Endodermal cell (in vitro differentiated cells): ENCODE results near the gene TSSK6. TPM values are rescaled to one million over a fixed set of nuclear protein-coding genes. Genes with fewer than 3 reads are reported as not detected.

Experiments used
- DNase-seq: peaks from one replicate; pipeline ENCODE4 v3.0.0-alpha.2; 2017
- H3K27ac ChIP-seq: 2 replicates; pipeline ENCODE4 v1.5.1; 2013; ENCODE audit warnings: mild to moderate bottlenecking, low read depth, low read length, moderate library complexity
- H3K27me3 ChIP-seq: 2 replicates; pipeline ENCODE4 v1.6.1; 2013; ENCODE audit warnings: mild to moderate bottlenecking, low read length, moderate library complexity; ENCODE audit not compliant: insufficient read depth, control insufficient read depth, poor library complexity, severe bottlenecking
- H3K36me3 ChIP-seq: 2 replicates; pipeline ENCODE4 v1.7.0; 2013; ENCODE audit warnings: mild to moderate bottlenecking, low read length, moderate library complexity; ENCODE audit not compliant: control insufficient read depth, insufficient read depth
- H3K4me1 ChIP-seq: one replicate; pipeline ENCODE4 v1.7.0; 2013; ENCODE audit warnings: low read length; ENCODE audit not compliant: control insufficient read depth, insufficient read depth
- H3K4me3 ChIP-seq: 2 replicates; pipeline ENCODE4 v1.5.1; 2013; ENCODE audit warnings: mild to moderate bottlenecking, low read length, moderate library complexity
- H3K9ac ChIP-seq: 2 replicates; pipeline ENCODE4 v1.6.1; 2013; ENCODE audit warnings: mild to moderate bottlenecking, low read length, moderate library complexity; ENCODE audit not compliant: poor library complexity, severe bottlenecking; ENCODE audit errors: extremely low read depth
- H3K9me3 ChIP-seq: 2 replicates; pipeline ENCODE4 v1.6.1; 2013; ENCODE audit warnings: mild to moderate bottlenecking, low read length, moderate library complexity; ENCODE audit not compliant: control insufficient read depth
- H3K27ac Mint-ChIP-seq: 2 replicates; pipeline ENCODE4 v1.8.0; 2020; ENCODE audit warnings: mixed read lengths
- H3K27me3 Mint-ChIP-seq: 2 replicates; pipeline ENCODE4 v1.8.0; 2021; ENCODE audit warnings: mild to moderate bottlenecking, mixed read lengths; ENCODE audit not compliant: insufficient read depth
- H3K36me3 Mint-ChIP-seq: 2 replicates; pipeline ENCODE4 v1.8.0; 2020; ENCODE audit warnings: low read depth, mixed read lengths
- H3K4me1 Mint-ChIP-seq: 2 replicates; pipeline ENCODE4 v1.8.0; 2020; ENCODE audit warnings: mixed read lengths
- H3K4me3 Mint-ChIP-seq: 2 replicates; pipeline ENCODE4 v1.8.0; 2020; ENCODE audit warnings: mild to moderate bottlenecking, moderate library complexity, mixed read lengths
- H3K9me3 Mint-ChIP-seq: 2 replicates; pipeline ENCODE4 v1.8.0; 2020; ENCODE audit warnings: mild to moderate bottlenecking, mixed read lengths
- WGBS, 2 experiments: methylation state at CpG; one replicate each; pipeline versions ENCODE4 v1.1.5 to v1.1.7; 2013; ENCODE audit warnings: missing lambda C conversion rate in 2 of 2, mixed read lengths in 1 of 2; ENCODE audit not compliant: insufficient coverage in 1 of 2, insufficient read length in 1 of 2; 5-methylcytosine and 5-hydroxymethylcytosine counted together
- total RNA-seq, 2 donors: library from RNA; stranded (reverse); fragmentation: NEBNext Ultra II Directional in 1 of 2; extraction: Animal tissue kit (Norgen Biotek cat#: 25700) in 1 of 2; gene quantifications; 2 replicates in 1 of 2; 3 replicates in 1 of 2; pipeline ENCODE4 v1.2.1, GENCODE V29; 2021
- TF ChIP-seq, protein P1 (sequence below): fragments of 200-600 bp; sonication (generic); conservative IDR thresholded peaks from 2 replicates; pipeline ENCODE4 v1.5.0; 2021; ENCODE audit warnings: antibody characterized with exemption, mild to moderate bottlenecking

The TSSK6 gene
- total RNA-seq, 2 donors from 2014 or later = 2.9 to 5.0 TPM

DNA sequence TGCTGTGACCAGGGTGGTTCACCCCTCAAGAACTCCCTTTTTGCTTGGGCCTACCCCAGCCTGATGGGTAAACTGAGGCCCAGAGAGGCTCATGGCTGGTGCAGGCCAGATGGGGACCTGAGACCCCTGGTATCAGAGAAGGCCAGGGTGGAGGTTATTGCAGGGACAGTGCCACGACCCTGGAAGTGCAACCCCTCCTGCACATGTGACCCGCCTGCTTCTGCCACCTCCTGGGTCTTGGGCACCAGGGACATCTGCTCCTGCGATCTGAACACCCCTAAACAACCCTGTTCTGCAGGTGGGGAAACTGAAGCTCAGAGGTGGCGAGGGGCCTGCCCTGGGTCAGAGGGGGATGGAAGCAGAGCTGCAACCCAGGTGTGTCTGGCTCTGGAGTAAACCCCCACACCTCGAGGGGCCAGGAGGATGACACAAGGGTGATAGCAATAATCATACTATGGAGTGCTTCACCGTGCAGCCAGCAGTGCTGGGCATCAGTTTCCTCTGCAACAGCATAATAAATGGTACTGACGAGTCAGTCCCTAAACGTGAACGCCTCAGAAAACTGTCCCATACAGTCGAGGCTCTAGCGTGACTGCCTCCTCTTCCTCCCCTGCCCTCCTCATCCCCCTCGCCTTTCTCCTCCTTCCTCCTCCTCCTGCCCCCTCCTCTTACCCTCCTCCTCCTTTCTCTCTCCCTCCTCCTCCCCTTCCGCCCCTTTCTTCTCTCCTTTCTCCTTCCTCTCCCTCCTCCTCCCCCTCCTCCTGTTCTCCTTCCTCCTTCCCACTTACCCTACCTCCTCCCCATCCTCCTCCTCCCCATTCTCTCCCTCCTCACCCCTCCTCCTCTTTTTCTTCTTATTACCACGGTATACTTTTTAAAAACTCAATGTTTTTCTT is 17.7 kb upstream of the TSSK6 start:
- peaks cover 30% of the 10 kb centered on the region for H3K27me3 Mint-ChIP-seq
- no peaks in the 10 kb centered on the region for H3K9me3 Mint-ChIP-seq
- TF ChIP-seq, protein P1, sequence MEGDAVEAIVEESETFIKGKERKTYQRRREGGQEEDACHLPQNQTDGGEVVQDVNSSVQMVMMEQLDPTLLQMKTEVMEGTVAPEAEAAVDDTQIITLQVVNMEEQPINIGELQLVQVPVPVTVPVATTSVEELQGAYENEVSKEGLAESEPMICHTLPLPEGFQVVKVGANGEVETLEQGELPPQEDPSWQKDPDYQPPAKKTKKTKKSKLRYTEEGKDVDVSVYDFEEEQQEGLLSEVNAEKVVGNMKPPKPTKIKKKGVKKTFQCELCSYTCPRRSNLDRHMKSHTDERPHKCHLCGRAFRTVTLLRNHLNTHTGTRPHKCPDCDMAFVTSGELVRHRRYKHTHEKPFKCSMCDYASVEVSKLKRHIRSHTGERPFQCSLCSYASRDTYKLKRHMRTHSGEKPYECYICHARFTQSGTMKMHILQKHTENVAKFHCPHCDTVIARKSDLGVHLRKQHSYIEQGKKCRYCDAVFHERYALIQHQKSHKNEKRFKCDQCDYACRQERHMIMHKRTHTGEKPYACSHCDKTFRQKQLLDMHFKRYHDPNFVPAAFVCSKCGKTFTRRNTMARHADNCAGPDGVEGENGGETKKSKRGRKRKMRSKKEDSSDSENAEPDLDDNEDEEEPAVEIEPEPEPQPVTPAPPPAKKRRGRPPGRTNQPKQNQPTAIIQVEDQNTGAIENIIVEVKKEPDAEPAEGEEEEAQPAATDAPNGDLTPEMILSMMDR = no peak
- Histone ChIP-seq H3K4me3 (no peak overlapping the region), H3K4me1 (no peaks in the 10 kb centered on the region), H3K36me3 (peaks cover 16% of the 10 kb centered on the region), H3K9me3 (no peaks in the 10 kb centered on the region), H3K9ac (no peak overlapping the region), H3K27ac (no peak overlapping the region), H3K27me3 (no peaks in the 10 kb centered on the region)
- 84% methylated on average over 11 to 14 of the region's 14 CpGs for WGBS, 2 experiments
- no peak for DNase-seq
- no peak overlapping the region for H3K27ac Mint-ChIP-seq
- H3K4me1 Mint-ChIP-seq = no peaks in the 10 kb centered on the region
- H3K4me3 Mint-ChIP-seq = no peak overlapping the region
- H3K36me3 Mint-ChIP-seq = peaks cover 18% of the 10 kb centered on the region

DNA sequence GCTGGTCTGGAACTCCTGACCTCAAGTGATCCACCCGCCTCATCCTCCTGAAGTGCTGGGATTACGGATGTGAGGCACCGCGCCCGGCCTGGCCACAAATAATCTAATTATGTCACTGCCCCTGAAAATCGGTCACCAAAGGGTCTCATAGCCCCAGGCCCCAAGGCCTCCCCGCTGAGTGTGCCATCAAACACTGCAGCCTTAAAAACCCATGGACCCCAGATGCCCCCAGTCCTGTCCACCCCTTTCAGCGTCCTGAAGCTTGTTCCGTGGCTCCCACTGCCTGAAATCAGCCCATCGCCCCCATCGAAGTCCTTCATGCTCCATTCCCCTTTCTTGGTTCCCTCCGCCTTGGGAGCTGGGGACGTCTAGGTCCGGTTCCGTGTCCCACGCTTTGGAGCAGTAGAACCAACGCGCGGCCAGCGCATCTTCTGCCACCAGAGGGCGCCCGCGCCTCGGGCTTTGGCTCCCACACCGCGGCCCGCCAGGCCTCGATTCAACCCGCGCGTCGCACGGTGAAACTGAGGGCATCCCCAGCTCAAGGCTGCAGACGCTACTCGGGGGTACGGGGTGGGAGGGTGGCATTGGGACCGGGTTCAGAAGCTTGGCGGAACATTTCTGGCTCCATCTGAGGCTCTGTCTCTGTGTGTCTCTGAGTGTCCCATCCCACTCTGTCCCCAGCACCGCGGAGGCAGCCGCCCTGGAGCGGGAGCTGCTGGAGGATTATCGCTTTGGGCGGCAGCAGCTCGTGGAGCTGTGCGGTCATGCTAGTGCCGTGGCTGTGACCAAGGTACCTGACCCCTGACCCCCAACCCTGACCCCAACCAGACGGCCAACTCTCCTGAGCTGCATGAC is 16.8 kb upstream of the TSSK6 start:
- Mint-ChIP-seq H3K4me1 (no peaks in the 10 kb centered on the region), H3K36me3 (peaks cover 22% of the 10 kb centered on the region), H3K27ac (peak overlapping the region; percentile 15), H3K4me3 (no peak overlapping the region), H3K27me3 (peaks cover 21% of the 10 kb centered on the region), H3K9me3 (no peaks in the 10 kb centered on the region)
- H3K27me3 ChIP-seq = no peaks in the 10 kb centered on the region
- no peak overlapping the region for H3K9ac ChIP-seq
- TF ChIP-seq, protein P1 = peak; percentile 99
- DNase-seq = peak; percentile 94
- H3K9me3 ChIP-seq = no peaks in the 10 kb centered on the region
- H3K4me3 ChIP-seq = no peak overlapping the region
- H3K27ac ChIP-seq = no peak overlapping the region
- H3K36me3 ChIP-seq = peaks cover 16% of the 10 kb centered on the region
- 46 to 50% methylated on average over 29 to 48 of the region's 48 CpGs for WGBS, 2 experiments
- H3K4me1 ChIP-seq = no peaks in the 10 kb centered on the region

DNA sequence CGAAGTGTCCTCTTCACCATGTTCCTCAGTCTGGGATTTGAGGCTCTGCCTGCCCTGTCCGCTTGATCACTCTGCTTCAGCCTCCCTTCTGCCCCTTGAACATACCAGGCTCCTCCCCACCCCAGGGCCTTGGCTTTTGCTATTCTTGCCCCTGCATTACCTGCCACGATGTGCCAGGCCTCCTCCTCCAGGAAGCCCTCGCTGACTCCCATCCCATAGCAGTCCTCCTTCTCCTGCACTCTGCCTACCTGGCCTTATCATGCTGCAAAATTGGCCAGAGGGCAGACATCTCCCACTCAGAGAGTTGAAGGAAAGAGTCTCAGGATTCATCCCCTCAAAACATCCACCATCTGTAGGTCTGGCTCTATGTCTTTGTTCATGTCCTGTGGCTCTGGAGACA is 15.5 kb upstream of the TSSK6 start:
- Histone ChIP-seq H3K9ac (no peak overlapping the region), H3K36me3 (peaks cover 18% of the 10 kb centered on the region), H3K4me3 (no peak overlapping the region), H3K27me3 (no peaks in the 10 kb centered on the region), H3K27ac (no peak overlapping the region), H3K4me1 (no peaks in the 10 kb centered on the region), H3K9me3 (no peaks in the 10 kb centered on the region)
- DNase-seq = no peak
- Mint-ChIP-seq H3K36me3 (peaks cover 30% of the 10 kb centered on the region), H3K27ac (no peak overlapping the region), H3K9me3 (no peaks in the 10 kb centered on the region), H3K4me3 (no peak overlapping the region), H3K4me1 (no peaks in the 10 kb centered on the region), H3K27me3 (peaks cover 10% of the 10 kb centered on the region)
- TF ChIP-seq, protein P1 = no peak
- WGBS, 2 experiments = 87 to 92% methylated on average over 4 of the region's 4 CpGs
